Medulla oblongata (tissue), 1 donor: ENCODE results near the gene MFSD12.

Source experiments
- DNase-seq: peaks from one replicate; pipeline ENCODE4 v3.0.0-alpha.2; 2015; ENCODE audit errors: extremely low spot score

MFSD12 gene

DNA sequence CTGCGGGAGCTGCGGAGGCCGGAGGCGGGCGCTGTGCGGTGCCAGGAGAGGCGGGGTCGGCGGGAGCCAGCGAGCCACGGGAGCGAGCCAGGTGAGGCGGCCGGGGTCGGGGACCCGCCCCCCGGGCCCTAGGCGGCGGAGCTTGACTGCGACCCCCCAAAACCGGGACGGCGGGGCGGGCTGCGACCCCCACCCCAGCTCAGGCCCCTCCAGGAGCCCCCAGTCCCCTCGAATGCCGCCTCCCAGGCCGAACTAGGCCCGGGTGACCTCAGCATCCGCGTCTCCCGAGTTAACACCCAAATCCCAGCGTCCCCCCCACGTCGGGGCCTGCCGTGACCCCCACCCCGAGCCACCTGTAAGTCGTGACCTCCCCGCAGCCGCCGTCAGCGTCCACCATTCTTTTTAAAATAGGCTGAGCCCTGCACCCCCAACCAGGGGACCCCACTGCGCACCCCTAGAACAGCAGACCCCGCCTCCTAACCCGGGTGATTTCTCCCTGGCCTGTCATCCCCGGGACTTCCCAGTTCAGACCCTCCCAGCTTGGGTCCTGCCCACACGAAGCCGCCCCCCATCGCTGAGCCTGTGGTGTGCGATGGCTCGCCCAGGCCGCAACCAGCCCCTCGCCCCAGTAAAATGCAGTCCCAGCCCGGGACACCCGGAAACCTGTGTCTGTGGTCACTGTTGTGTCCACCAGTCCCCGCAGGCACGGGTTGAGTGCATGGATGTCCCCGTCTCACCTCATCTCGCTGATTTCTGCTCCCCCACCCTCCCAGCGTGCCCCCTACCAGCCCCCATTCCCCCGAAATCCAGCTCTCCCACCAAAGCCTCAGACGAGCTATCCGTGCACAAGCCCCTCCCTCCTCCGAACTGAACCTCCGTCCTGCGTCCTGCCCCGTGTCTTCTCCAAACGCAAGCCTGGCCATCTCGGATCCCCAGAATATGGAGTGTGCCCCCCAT is 50.7 kb downstream of the MFSD12 start:
- no peak for DNase-seq

DNA sequence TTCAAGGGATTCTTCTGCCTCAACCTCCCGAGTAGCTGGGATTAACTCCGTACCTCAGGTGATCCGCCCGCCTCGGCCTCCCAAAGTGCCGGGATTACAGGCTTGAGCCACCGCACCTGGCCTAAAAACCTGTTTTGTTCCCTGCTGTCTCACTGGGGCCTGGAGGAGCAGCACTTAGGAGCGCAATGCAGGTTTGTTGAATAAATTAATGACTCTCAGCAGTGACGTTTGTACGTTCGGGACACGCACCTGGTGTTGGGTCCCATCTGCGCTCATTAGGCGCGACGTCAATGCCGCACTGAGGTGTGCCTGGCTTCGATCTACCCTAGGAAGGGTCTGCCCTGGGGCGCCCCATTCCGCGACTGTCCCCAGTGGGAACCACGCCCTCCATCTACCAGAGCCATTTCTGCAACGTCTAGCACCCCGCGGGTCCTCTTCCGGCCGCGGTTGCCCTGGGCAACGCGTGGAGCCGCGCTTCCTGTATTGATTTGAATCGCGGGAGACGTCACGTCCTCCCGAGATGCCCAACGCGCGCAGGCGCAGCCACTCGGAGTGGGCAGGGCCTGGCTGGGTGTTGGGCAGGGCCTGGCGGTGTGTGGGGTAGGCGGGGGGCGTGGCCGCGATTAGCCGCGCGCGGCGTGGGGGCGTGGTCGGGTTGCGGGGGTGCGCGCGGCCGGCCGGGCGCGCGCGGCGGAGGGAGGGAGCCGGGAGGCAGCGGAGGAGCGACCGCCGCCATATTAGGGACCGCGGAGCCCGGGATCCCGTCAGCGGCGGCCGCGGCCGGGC is 51.6 kb downstream of the MFSD12 start, which contains the start of gene FZR1:
Gene FZR1, plus strand, starts transcription at position 714 of the 786 bp plus-strand sequence. CDS start 16,679 bp downstream, outside the sequence.
- DNase-seq = peak; percentile 99

DNA sequence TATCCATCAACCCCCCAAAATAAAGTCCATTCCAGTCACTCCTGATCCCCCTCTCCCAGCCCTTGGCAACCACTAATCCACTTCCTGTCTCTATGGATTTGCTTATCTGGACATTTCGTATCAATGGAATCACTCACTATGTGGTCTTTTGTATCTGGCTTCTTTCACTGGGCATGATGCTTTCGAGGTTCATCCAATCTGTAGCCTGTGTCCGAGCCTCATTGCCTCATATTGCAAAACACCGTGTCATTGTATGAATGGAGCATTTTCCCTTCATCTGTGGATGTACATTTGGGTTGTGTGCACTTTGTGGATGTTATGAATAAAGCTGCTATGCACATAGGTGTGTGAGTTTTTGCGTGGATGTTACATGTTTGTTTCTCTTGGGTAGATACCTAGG is 52.7 kb downstream of the MFSD12 start:
- no peak for DNase-seq

DNA sequence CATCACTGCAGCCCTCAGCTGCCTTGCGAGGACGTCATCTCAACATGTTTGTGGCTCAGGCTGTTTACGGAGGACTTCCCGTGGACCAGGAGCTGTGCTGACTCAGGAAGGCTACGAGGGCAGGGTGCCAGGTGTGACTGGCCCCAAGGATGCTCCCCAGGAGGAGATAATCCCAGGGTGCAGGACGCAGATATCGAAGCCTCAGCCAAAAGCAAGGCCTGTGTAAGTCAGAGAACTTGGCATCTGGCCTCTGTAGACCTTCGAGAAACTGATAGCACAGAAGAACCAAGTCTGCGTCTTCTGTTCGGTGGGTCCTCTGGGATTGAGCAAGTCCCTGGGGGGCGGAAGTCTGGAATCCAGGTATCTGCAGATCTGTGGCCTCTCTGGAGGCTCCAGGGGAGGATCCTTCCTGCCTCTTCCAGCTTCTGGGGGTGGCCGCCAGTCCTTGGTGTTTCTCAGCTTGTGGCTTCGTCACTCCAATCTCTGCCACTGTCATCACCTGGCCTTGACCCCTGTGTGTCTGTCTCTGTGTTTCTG is 54.3 kb downstream of the MFSD12 start:
- DNase-seq = no peak

DNA sequence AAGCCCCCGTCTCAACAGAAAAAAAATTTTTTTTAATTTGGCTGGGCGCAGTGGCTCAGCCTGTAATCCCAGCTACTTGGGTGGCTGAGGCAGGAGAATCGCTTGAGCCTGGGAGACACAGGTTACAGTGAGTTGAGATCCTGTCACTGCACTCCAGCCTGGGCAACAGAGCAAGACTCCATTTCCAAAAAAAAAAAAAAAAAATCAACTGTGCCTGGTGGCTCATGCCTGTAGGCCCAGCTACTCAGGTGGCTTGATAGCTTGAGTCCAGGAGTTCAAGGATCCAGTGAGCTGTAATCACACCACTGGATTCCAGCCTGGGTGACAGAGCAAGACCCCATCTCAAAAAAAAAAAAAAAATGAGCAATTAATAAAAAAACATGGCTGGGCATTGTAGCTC is 55.6 kb downstream of the MFSD12 start:
- no peak for DNase-seq

DNA sequence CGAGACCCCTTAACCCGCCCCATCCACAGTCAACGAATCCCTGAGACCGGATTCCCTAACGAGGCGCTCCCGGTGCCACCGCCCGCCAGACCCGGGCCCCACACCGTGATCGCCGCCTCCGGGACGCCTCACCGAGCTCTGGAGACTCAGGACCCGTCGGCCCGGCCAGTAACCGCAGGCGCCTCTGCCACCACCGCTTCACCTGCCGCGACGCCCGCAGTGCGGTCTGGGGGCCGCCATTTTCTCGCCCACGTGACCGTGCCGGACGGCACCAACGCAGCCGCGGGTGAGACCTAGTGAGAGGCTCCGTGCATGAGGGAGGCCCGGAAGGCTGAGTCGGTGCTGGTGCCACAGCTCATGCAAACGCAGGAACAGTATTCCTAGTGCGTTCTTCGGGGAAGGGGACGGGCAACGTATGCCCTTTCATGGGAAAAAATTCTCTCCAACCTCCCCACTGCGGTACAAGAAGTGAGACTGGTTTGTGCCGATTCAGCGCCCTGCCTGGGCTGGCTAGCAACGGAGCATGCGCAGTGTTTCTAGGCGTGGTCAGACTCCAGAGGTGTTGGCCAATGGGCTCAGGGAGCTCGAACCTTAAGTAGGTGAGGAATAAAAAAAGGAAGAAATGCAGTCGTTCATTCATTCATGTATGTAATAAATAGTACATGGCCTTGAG is 56.8 kb downstream of the MFSD12 start, which contains the start of gene DOHH:
Gene DOHH, minus strand, starts transcription at position 246 of the 673 bp plus-strand sequence. CDS start 3,860 bp downstream, outside the sequence.
- DNase-seq = peak; percentile 99

DNA sequence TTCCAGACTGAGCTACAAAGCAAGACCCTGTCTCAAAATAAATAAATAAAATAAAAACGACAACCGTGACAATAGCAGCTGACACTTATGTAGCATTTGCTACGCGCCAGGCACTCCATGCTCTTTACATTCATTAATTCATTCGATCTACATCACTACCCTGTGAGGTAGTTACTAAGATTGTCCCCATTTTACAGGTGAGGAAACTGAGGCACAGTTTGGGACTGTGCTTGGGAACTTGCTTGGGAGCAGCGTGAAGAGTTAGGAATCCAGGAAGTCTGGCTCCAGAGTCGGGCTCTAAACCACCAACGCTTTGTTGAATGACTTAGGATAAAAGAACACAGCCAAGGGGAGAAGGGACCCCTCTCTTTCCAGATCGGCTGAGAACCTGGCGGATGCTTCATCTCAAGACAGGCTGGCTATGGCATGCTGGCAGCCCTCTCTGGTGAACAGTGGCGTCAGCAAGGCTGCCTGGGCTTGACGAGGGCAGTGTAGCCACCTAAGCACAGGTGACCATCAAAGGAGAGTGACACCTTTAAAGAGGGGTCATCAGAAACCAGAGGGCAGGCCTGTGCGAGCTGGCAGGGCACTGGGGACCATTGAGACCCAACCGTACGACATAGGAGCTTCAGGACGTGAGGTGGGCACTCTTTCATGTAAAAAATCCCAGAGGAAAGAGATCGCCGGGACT is 57.5 kb downstream of the MFSD12 start:
- no peak for DNase-seq

DNA sequence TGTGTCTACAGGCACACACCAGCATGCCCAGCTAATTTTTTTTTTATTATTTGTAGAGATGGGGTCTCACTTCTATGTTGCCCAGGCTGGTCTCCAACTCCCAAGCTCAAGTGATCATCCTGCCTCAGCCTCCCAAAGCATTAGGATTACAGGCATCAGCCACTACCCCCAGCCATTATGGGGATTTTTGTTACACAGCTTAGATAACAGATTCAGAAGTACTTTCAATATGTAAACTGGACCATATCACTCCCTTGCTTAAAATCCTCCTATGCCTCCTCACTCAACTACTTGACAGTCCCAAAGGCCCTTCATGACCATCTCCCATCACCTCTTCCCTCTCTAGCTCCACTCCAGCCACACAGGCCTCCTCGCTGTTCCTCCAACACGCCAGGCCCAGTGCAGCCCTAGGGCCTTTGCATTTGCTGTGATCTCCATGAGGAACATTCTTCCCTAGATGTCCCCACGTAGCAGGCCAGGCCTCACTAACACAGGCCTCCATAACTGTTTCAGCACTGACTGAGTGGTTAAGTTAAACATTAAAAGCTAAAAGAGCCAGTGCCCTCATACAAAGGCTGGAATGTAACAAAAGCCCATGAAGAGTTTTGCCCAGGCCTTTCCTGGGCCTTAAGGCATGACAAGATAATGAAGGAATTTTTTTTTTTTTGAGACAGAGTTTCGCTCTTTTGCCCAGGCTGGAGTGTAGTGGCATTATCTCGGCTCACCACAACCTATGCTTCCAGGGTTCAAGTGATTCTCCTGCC is 59.4 kb downstream of the MFSD12 start:
- no peak for DNase-seq

DNA sequence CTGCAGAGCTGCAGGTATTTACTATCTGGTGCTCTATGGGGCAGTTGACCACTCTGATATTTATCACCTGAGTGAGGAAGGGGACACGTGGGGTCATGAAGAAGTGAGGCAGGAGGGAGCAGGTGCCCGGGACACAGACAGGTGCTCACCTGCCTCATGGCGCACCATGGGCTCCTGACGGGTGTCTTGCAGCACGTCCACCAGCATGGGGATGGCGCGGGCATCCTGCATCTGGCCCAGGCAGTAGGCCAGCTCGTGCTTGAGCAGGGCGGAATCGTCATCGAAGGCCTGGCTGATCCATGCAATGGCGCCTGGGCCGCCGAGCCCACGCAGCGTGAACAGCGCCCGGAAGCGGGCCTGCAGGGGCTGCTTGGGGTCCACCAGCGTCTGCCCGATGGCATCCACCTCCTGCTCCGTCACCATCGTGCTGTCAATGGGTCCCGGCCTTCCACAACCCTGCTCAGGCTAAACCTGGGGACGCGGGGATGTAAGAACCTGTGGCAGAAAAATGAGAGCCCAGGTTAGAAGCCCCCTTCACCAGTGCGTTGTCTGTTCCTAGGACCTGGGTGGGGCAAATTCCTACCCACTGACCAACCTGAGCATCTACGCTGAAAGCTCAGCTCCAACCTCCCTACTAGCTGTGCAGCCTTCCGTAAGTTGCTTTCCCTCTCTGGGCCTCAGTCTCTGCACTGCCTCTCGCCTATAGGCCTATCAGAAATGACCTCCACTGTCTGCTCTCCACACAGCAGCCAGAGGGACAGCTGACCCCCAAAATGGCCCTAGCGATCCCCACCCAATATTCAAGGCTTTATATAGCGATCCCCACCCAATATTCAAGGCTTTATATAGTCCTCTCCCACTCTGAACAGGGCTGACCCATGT is 60.8 kb downstream of the MFSD12 start:
- no peak for DNase-seq

DNA sequence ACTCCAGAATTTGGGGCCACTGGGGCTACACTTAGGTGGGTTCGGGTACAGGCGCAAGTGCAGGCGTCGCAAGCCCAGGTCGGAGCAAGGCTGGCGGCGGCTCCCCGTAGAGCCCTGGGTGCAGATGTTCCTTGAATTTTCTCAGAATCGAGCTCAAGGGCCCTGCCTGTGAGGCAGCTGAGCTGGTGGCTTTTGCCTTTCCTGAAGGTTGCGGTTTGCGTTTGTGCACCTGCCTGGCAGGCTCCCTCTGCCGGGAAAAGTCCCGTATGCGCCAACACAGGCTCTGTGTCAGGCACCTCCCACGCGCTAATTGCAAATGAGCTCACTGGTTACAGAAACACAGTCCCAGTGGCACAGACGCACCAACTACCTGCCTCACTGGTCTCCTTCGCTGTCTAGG is 62.8 kb downstream of the MFSD12 start:
- no peak for DNase-seq
